TTC549 (cell line): ENCODE results near the gene SLC30A2.

Source experiments
- FAIRE-seq: peaks from 2 replicates; lab custom pipeline; 2012; peaks lifted over from hg19 to GRCh38; lab: Jason Lieb, UNC

The SLC30A2 gene

GRCh38 chr1:25996966-25997827 is 48.7 kb downstream of the SLC30A2 start:
- no peak for FAIRE-seq

DNA sequence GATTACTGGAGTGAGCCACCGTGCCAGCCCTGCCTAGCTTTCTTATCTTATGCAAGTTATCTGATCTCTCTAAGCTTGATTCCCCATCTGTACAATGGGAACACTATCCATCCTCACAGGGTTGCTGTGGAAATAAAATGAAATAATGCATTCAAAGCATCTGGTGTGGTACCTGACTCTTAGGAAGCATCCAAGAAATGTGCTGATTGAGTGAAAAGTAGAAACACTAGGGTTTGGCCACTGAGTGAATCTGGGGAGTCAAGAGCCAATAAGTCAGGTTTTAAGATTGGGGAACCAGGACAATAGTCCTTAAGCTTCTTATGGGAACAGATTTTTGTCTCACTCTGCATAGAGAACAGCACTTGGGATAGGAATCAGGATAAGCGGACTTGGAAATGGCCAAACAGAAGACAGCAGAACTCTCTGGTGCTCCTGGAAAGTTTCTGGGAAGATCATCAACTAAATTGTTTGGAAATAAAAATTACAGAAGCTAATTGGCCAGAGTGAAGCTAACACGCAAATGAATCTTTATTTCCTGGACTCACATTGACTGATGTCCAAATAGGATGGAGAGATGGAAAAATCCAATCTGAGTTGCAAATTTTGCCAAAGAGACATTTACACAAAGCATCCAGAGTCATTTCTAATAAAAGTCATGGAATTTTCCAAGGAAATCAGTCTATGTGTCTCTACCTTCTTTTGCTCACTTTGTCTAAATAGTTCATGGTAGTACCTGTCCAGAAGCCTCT is 51.3 kb downstream of the SLC30A2 start:
- FAIRE-seq: no peak

GRCh38 chr1:25993197-25993951 is 52.5 kb downstream of the SLC30A2 start:
- no peak for FAIRE-seq

DNA sequence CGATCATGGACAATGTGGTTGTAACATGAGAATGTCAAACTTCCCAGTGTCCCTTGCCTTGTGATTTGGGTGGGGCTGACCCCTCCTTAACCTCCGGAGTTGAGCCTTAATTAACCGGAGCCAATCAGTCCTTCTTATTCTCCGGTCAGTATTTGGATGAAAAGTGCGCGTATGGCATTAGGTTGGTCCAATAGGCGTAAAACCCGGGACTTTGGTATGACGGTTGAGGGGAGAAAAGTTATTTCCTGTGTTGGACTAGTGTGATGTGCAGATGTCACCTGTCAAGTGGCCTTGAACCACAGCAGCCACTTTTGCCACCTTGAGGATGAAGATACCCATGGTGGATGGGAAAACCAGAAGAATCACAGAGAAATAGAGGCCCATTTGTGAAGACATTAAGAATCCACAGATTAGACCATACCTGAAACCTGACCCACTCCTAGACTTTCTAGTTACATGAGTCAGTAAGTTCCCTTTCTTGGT is 53.2 kb downstream of the SLC30A2 start:
- FAIRE-seq: no peak

DNA sequence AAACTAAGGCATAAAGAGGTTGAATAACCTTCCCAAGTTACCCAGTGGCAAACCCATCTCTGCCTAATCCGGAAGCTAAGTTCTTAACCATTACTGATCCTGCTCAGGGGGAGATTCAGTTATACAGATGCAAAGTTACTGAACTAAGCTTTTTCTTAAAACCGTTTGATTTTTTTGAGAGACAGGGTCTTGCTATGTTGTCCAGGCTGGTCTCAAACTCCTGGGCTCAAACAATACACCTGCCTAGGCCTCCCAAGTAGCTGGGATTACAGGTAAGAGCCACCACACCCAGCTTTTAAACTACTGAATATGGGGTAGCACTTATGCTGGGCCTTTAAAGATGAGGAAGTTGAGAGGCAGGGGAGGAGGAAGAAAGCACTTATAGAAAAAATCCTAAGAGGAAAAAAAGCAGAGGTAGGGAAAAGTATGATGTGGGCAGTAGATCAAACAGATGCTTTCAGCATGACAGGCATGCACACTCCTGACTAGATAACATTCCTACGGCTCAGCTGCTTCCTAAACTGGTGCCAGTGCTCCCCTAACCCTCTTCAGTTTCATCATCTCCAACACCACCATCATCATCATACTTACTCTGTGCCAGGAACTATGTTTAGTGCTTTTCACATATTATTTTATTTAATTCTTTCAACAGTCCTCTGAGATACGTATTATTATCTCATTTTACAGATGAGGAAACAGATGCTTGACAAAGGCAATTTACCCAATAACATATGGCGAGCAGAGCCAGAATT is 53.8 kb downstream of the SLC30A2 start:
- FAIRE-seq: no peak

DNA sequence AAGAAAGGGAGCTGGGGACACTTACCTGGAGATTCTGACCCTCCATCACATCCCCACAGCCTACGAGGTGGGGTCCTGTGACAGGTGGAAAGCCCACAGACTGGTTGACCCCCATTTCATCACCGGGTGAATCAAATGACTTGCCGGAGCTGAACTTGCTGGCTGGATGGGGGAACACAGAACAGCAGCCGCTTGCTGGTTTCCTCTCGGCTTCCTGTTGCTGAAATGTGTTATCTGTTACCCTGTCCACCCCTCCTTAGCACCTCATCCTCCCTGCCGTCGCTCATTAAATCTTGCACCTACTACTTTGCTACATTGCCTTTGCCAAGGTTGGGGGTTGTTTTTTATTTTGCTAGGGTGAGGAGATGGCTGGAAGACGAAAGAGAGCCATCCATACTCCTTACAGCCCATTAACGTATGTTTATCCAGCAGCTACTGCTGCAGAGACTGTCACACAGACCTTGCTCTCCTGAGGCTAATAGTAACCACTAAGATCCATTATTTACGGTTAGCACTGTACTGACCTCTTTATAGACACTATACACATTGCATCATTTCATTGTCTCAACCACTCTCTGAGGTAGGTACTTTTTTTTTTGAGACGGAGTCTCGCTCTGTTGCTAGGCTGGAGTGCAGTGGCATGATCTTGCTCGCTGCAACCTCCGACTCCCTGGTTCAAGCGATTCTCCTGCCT is 55.1 kb downstream of the SLC30A2 start:
- FAIRE-seq: no peak

GRCh38 chr1:25990251-25990650 is 55.7 kb downstream of the SLC30A2 start:
- FAIRE-seq: no peak

GRCh38 chr1:25989440-25990234 is 56.3 kb downstream of the SLC30A2 start:
- FAIRE-seq: no peak

DNA sequence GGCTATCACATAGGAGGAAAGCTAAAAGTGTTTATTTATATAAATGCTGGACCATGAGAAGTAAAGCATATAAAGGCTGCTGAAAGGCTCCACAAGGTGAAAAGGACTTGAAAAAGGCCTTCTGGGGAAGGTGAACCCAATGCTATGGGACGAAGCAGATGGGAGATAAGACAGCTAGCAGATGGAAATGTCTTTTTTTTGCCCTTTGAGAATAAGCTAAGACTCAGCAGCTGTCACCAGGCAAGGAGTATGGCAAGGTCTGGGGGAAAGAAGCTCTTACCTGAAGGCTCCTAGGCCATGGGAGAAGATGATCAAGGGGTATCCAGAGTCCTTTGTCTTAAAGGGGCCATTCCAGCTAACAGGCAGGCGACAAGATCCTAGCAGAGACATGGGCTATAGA is 58.0 kb downstream of the SLC30A2 start:
- FAIRE-seq: no peak
